HG02763 (cell line): ENCODE data around the gene UROS.

Source experiments
- ATAC-seq: cut with Tn5 transposase; IDR thresholded peaks from one replicate; pipeline ENCODE4 v1.9.1; 2021; ENCODE audit warnings: mild to moderate bottlenecking, moderate library complexity; ENCODE audit not compliant: unreplicated experiment

UROS gene

DNA sequence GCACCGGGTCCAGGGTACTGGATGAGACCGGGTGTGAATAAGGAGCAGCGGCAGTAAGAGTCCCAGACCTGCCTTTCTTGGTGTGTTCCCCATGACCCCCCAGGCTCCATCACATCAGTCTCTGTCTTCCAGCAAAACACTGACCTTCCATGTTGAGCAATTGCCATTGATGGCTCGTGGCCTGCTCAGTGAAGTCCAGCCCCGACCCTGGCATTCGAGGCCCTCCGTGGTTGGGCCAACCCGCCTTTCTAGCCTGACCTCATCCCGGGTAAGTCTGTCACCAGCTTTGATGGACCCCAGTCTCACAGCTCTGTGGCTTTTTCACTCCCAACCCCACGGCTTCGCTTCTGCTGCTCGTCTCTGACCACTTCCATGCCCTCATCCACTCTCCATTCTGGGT is 53.9 kb downstream of the UROS start:
- ATAC-seq, result no peak

DNA sequence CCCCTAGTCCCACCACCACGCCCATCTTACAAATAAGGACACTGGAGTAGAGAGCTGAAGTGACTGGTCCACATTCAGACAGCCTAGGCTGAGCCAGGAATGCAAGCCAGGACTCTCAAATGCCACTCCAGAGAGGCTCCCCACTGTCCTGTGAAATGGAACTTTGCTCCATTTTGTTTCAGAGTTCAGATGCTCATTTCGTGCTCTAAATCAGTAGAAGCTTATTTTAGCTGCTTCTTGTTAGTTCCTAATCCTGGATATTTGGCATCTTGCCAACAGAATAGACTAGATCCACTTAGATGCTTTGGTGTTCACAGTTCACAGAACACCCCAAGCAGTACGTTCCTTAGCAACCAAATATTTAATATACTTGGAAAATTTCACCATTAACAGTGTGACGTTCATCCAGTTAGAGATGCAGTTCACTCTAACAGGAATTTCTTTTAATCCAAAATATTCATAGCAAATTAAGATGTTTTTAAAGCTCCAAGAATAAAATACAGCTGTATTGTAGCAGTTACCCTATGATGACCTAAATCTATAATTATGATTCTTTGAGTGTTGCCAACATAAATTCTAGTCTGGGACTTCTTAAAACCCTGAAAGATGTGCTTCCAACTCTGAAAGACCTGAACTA is 54.7 kb downstream of the UROS start:
- ATAC-seq, result no peak

DNA sequence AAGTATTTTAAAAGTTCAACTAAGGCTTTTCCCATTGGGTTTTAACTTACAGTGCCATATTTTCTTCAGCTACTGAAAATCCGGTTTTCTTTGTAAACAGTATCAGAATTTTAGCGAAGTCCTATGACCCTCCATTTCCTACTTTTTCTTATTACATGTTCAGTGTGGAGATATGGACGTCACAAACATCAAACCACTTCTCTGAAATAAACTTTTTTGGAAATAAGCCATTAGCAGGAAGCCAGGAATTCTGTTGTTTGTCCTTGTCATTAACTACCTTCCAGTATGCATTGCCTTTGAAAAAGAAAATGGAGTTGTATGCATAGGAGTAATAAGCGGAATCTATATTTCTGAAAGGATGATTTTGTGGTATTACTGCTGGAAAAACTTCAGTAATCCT is 56.5 kb downstream of the UROS start:
- no peak for ATAC-seq

DNA sequence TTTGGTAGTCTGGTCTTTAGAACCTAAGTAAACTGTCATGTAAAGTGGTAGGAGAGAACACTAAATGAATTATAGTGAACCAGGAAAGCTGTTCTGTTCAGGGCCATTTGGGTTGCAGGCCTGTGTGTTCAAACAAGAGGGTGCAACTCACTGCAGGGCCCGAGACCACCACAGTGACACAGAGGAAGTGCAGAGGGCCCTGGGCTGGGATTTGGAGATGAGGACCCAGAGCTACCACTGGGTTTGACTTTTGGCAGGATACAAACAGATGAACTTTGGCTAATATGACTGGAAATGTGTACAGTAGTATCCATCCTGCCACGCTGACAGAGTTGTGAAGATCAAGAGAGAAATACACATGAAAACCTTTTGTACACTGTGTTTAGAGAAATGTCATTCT is 57.2 kb downstream of the UROS start:
- ATAC-seq, result no peak

DNA sequence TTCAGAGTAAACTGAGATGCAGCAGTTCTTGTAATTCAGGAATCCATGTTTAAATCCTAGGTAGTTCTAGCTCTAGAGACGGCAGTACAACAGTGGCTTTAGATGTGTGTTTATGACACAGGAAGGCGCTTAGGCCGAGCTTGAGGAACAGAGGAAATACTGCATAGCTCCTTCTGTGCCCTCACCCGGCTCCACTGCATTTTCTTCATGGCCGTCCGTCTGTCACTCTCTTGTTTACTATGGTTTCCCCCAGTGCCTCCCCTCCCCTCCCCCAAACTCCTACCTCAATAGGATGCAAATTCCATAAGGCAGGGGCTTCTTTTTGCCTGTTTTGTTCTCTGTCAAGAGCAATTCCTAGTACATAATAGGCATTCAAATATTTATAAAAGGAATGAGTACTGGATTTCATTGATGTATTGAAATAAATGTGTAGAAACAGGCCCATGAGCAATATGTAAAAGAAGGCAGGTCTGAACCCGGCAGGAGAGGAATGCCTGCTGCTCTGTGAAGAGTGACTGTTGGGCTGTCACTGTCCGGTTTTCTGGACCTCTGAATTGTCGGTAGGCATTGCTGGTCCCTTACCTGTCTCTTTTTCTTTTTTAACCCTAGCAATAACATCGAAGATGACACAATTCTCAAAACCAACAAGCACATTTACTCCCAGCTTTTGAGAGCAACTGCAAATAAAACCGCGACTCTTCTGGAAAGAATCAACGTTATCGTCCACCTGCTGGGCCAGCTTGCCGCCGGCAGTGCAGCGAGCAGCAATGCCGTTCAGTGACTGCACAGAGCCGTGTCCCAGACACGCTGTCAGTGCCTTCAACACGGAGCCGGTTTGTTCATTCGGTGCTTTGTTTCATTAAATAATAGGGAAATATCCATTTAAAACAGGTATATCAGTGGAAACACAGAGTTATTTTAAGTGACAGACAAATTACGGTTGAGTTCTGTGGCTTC is 60.1 kb downstream of the UROS start:
- no peak for ATAC-seq

DNA sequence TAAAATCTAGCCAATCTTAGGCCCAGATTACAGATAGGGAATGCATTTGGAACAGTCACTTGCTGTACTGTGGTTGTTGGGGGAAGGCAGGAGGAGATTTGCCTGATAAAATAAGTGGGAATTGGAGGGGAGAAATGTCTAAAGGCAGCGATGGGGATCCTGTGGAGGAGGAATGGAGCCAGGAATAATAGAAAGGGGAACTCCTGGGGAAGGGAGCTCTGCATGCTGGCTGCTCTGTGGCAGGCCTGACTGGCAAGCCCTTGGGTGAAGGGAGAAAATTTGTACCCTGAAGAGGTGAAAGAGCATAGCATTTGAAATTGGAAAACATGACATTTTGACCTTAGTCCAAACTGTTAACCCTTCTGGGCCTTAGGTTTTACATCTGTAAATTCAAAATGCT is 61.1 kb downstream of the UROS start:
- no peak for ATAC-seq

DNA sequence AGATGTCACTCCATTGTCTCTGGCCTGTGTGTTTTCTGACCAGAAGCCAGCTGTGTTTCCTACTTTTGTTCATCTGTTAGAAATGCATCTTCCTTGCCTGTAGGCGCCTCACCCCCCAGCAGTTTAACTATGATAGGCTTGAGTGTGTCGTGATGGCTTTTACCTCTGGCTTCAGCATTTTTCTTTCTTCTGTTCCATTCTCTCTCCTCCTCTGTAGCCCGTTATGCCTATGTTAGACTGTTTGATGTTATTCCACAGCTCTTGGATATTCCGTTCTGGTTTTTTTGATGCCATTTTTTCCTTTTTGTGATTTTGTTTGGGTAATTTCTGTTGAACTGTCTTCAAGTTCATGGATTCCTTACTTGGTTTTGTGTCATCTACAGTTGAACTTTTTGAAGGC is 65.3 kb downstream of the UROS start:
- no peak for ATAC-seq

DNA sequence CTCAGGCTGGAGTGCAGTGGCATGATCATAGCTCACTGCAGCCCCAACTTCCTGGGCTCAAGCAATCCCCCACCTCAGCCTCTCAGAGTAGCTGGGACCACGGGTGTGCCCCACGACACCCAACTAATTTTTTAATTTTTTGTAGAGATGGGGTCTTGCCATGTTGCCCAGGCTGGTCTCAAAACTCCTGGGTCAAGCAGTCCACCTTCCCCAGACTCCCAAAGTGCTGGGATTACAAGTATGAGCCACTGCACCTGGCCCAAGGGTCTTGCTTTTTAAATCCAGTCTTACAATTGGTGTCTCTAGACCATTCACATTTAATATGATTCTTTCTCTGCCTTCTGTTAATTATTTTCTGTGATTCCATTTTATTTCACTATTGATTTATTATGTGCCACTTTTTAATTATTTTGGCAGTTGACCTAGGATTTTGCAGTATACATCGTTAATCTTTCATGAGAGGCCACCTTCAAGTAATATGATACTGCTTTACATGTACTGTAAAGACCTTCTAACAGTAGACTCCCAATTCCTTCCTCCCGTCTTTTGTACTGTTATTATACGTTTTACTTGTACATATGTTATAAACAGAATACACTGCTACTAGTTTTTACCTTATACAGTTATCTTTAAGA is 66.1 kb downstream of the UROS start:
- ATAC-seq, result no peak

DNA sequence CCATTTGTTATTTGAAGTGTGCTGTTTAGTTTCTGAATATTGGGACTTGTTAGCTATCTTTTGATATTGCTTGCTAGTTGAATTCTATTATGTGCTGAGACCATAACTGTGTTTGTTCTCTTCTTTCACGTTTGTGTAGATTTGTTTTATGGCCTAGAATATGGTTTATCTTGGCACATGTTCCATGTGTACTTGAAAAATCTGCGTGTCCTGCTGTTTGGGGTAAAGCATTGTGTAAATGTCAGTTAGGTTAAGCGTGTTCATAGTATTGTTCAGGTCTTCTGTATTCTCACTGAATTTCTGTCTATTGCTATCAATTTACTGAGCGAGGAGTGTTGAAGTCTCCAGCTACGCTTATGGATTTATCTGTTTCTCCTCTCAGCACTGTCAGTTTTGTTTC is 66.9 kb downstream of the UROS start:
- ATAC-seq, result no peak

DNA sequence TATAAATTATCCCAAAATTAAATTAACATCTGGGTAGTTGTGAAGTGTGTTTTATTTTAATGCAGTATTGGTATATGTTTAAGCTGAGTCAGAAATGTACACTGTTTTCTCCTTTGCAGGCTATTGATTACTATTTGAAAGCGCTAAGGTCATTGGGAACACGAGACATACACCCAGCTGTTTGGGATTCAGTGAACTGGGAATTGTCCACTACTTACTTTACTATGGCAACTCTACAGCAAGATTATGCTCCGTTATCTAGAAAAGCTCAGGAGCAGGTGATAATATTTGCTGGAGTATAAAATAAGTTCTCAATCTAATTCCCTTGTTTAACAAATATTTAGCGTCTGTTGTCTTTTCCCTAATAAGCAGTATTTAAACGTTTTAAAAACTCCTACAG is 75.6 kb downstream of the UROS start:
- ATAC-seq, result no peak

DNA sequence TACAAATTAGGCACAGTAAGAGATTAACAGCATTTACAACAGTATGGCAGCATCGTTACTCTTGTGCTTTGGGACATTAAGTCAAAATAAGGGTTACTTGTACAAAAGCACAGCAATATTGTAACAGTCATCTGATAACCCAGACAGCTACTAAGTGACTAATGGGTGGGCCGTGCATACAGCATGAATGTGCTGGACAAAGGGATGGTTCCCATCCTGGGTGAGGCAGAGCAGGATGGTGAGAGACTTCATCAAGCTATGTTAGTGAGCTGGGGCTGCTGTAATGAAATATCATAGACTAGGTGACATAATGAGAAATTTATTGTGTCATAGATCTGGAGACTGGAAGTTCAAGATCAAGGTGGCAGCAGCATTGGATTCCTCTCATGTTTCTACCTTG is 78.1 kb downstream of the UROS start:
- no peak for ATAC-seq

DNA sequence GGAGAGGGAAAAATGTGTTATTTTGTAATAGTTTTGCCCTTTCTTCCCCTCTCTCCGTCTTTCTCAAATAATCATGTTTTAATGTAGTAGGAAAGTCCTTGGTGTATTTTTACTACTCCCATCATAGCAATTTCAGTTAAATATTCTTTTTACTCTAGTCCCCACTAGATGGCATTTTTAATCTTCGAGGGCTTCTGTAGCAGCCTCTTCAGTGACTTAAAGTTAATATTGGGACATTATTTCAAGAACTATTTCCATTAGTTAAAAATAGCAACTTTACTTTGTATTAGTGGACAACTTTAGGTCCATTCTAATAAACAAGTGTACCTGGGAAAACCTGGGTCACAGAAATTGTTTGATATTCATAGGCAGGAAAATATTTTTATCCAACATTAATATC is 80.6 kb downstream of the UROS start:
- no peak for ATAC-seq

DNA sequence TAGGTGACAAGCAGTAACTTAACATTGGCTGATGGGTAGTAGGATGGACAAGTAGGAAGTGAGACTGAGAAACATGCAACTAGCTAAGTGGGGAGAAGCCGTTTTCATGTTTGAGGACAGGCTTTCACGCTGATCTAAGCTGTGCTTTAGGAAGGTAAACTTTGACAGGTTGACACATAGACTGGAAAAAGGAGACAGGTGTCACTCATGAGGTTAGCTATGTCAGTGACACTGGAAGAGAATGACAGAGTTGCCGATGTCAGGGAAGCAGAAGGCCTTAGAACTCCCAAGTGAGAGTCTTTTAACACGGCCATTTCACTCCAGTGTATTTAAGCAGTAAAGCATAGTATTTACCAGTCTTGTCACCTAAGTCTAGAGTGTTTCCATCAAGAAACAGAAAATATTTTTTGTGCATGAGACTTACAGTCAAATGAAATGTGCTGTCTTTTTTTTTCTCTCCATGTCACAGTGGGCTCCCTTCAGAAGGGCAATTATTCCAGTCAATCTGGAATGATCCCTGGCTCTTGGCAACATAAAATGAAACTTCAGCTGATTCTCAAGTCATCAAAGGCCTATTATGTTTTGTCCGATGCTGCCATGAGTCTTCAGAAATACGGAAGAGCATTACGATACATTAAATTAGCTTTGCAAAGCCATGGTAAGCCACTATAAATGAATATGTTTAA is 82.9 kb downstream of the UROS start:
- no peak for ATAC-seq
